Activated CD4-positive, alpha-beta T cell treated with anti-CD3 and anti-CD28 coated beads for 36 hours (primary cell): Measurements from ENCODE around the gene PRAMEF18. TPM values are rescaled to one million over a fixed set of nuclear protein-coding genes. Genes with fewer than 3 reads are reported as not detected.

Experiments used
- total RNA-seq, 2 experiments: library from RNA; stranded (reverse); gene quantifications; one replicate each; pipeline ENCODE4 v1.2.3, GENCODE V29; 2021

PRAMEF18 gene
- total RNA-seq, 2 experiments from 2014 or later: not detected

Other genes starting within 250 kb of the PRAMEF18 start
- gene PRAMEF27, start 169.6 kb downstream of the PRAMEF18 start, total RNA-seq: not detected
- not detected for gene HNRNPCL3, start 165.4 kb downstream of the PRAMEF18 start, total RNA-seq
- not detected for gene PRAMEF25, start 155.4 kb downstream of the PRAMEF18 start, total RNA-seq
- not detected for gene HNRNPCL2, start 109.3 kb downstream of the PRAMEF18 start, total RNA-seq
- gene PRAMEF26, start 70.1 kb downstream of the PRAMEF18 start, total RNA-seq: not detected
- not detected for gene HNRNPCL4, start 60.5 kb downstream of the PRAMEF18 start, total RNA-seq
- not detected for gene PRAMEF9, start 54.3 kb downstream of the PRAMEF18 start, total RNA-seq
- not detected for gene PRAMEF13, start 24.7 kb downstream of the PRAMEF18 start, total RNA-seq
- gene PRAMEF5, start 28.0 kb upstream of the PRAMEF18 start, total RNA-seq: not detected
- not detected for gene PRAMEF8, start 59.0 kb upstream of the PRAMEF18 start, total RNA-seq
- not detected for gene PRAMEF33, start 77.4 kb upstream of the PRAMEF18 start, total RNA-seq
- gene PRAMEF15, start 89.4 kb upstream of the PRAMEF18 start, total RNA-seq: not detected
- not detected for gene PRAMEF14, start 121.0 kb upstream of the PRAMEF18 start, total RNA-seq
- gene PRAMEF19, start 145.8 kb upstream of the PRAMEF18 start, total RNA-seq: not detected
- gene PRAMEF17, start 163.5 kb upstream of the PRAMEF18 start, total RNA-seq: not detected
- gene PRAMEF20, start 184.3 kb upstream of the PRAMEF18 start, total RNA-seq: not detected